PC-3 (cell line): ENCODE results near the gene MCTP2.

Experiments used
- CTCF ChIP-seq: fragments of 300-600 bp; sonication (generic); conservative IDR thresholded peaks from 2 replicates; pipeline ENCODE4 v1.5.1; 2017; ENCODE audit warnings: antibody characterized with exemption, low read depth, mild to moderate bottlenecking, low read length
- EZH2phosphoT487 ChIP-seq: fragments of 300-600 bp; sonication (generic); IDR thresholded peaks from 2 replicates; pipeline ENCODE4 v1.6.1; 2018; ENCODE audit warnings: mild to moderate bottlenecking, antibody characterized with exemption, low read length, borderline replicate concordance

- TF ChIP-seq CTCF (no peak), EZH2phosphoT487 (no peak)
Observed at GRCh38 chr15:94277485-94277884, 46.1 kb downstream of the MCTP2 start.
